K562 (cell line): Measurements from ENCODE around the gene RGL2. TPM values are rescaled to one million over a fixed set of nuclear protein-coding genes. Genes with fewer than 3 reads are reported as not detected.

Experiments
- CHD7 ChIP-seq: fragments of 200-600 bp; sonication (generic); IDR thresholded peaks from one replicate; pipeline ENCODE4 v1.6.1; 2012; ENCODE audit warnings: mild to moderate bottlenecking, low read depth, low read length, inconsistent platforms
- E4F1 ChIP-seq: fragments of 250-450 bp; sonication (Bioruptor Pico); IDR thresholded peaks from 2 replicates; pipeline ENCODE4 v1.5.0; 2021; ENCODE audit warnings: mild to moderate bottlenecking, borderline replicate concordance
- FOXJ3 ChIP-seq: sonication (generic); formaldehyde crosslinking; IDR thresholded peaks from 2 replicates; pipeline ENCODE4 v1.4.0; 2020; ENCODE audit warnings: mild to moderate bottlenecking, missing genetic modification reagents
- HEY1 ChIP-seq: fragments of 250-450 bp; sonication (Bioruptor Pico); IDR thresholded peaks from 2 replicates; pipeline ENCODE4 v1.5.0; 2020; ENCODE audit warnings: mild to moderate bottlenecking, moderate library complexity, borderline replicate concordance
- HNRNPL ChIP-seq: fragments of 200-400 bp; formaldehyde crosslinking; IDR thresholded peaks from 2 replicates; pipeline ENCODE4 v1.6.1; 2017; ENCODE audit warnings: low read depth, mild to moderate bottlenecking, low read length
- KAT7 ChIP-seq: sonication (generic); formaldehyde crosslinking; IDR thresholded peaks from 2 replicates; pipeline ENCODE4 v1.8.0; 2022; ENCODE audit warnings: missing genetic modification reagents, mild to moderate bottlenecking, borderline replicate concordance
- POLR3A ChIP-seq: IDR thresholded peaks from 2 replicates; pipeline ENCODE4 v1.6.1; 2011; ENCODE audit warnings: borderline replicate concordance, mild to moderate bottlenecking, moderate library complexity; ENCODE audit not compliant: insufficient read length, insufficient read depth; ENCODE audit errors: extremely low read depth
- STAT5B ChIP-seq: fragments of 250-450 bp; sonication (Bioruptor Pico); IDR thresholded peaks from 2 replicates; pipeline ENCODE4 v1.8.0; 2021; ENCODE audit warnings: mild to moderate bottlenecking, inconsistent platforms
- TFAP4 ChIP-seq: sonication (generic); formaldehyde crosslinking; IDR thresholded peaks from 2 replicates; pipeline ENCODE4 v1.8.0; 2022; ENCODE audit warnings: missing genetic modification reagents, mild to moderate bottlenecking, moderate library complexity, borderline replicate concordance
- polyA plus RNA-seq, 8 experiments: library from polyadenylated mRNA; depleted of rRNA in 4 of 8; stranded (reverse) in 5 of 8; unstranded in 3 of 8; fragments of >200 nt; fragmentation: Nextera tagmentation in 2 of 8; fragmentation: Illumina TruSeq in 1 of 8; extraction: Ambion mirVana in 2 of 8; extraction: Trizol in 1 of 8; gene quantifications; 2 replicates each; pipeline versions ENCODE4 v1.2.1 to v1.2.3, GENCODE V29; 2011 to 2014; ENCODE audit warnings: inconsistent platforms in 1 of 8, missing spikeins in 1 of 8
- total RNA-seq, 7 experiments: library from RNA; depleted of rRNA in 6 of 7; stranded (reverse); fragments of >200 nt in 6 of 7; fragmentation: Illumina TruSeq in 2 of 7; extraction: Trizol in 2 of 7; gene quantifications; 2 replicates each; pipeline versions ENCODE4 v1.2.1 to v1.2.3, GENCODE V29; 2011 to 2021; ENCODE audit warnings: low replicate concordance in 1 of 7

The RGL2 gene
- total and polyA plus RNA-seq, 9 of the 15 experiments (the other 6 are each of a cell fraction or from before 2014, with no cell fraction given): 1.8 to 57.1 (median 19.5) TPM

GRCh38 chr6:33314943-33315792 is 16.4 kb upstream of the RGL2 start (continued):
- TF ChIP-seq E4F1 (CRISPR knock-in tag) (no peak), CHD7 (no peak), FOXJ3 (CRISPR knock-in tag) (no peak), POLR3A (no peak), KAT7 (CRISPR knock-in tag) (0 out of 2 replicates have a peak, but pooled peaks have one; percentile 69), HEY1 (no peak), STAT5B (no peak), TFAP4 (no peak; the same call in 1 of the 2 replicates), HNRNPL (no peak)
